Prostate gland (tissue), 2 donors: ENCODE results near the gene LMBR1.

Source experiments
- POLR2A ChIP-seq: fragments of 450-650 bp; IDR thresholded peaks from one replicate; pipeline ENCODE4 v1.6.1; 2016; ENCODE audit warnings: antibody characterized with exemption, mild to moderate bottlenecking
- POLR2AphosphoS5 ChIP-seq: sonication (generic); formaldehyde crosslinking; IDR thresholded peaks from one replicate; pipeline ENCODE4 v1.6.1; 2017; ENCODE audit warnings: antibody characterized with exemption
- TF ChIP-seq, protein P1 (sequence below), 4 experiments: fragments of 200-600 bp in 2 of 4; fragments of 450-650 bp in 2 of 4; sonication (generic) in 2 of 4; IDR thresholded peaks; 1 replicate in 3 of 4; 2 replicates in 1 of 4; pipeline ENCODE4 v1.5.1; 2016 to 2019; ENCODE audit warnings: antibody characterized with exemption in 4 of 4, mild to moderate bottlenecking in 2 of 4, moderate library complexity in 2 of 4

GRCh38 chr7:156702399-156702798 lies 190.6 kb downstream of the LMBR1 start:
- TF ChIP-seq, protein P1, sequence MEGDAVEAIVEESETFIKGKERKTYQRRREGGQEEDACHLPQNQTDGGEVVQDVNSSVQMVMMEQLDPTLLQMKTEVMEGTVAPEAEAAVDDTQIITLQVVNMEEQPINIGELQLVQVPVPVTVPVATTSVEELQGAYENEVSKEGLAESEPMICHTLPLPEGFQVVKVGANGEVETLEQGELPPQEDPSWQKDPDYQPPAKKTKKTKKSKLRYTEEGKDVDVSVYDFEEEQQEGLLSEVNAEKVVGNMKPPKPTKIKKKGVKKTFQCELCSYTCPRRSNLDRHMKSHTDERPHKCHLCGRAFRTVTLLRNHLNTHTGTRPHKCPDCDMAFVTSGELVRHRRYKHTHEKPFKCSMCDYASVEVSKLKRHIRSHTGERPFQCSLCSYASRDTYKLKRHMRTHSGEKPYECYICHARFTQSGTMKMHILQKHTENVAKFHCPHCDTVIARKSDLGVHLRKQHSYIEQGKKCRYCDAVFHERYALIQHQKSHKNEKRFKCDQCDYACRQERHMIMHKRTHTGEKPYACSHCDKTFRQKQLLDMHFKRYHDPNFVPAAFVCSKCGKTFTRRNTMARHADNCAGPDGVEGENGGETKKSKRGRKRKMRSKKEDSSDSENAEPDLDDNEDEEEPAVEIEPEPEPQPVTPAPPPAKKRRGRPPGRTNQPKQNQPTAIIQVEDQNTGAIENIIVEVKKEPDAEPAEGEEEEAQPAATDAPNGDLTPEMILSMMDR (IDR thresholded peaks at IDR 0.05) = no peak
- TF ChIP-seq POLR2AphosphoS5 = no peak
- no peak for TF ChIP-seq POLR2A
